PC-9 (cell line): Measurements from ENCODE around the gene SMG6. TPM values are rescaled to one million over a fixed set of nuclear protein-coding genes. Genes with fewer than 3 reads are reported as not detected.

Experiments
- BruUV-seq: library from RNA; stranded (reverse); fragments of 400-500 nt; replicated peaks from 2 replicates; lab custom pipeline; 2021; lab: Mats Ljungman, UMichigan
- CTCF ChIA-PET: fragments of 300-600 bp; sonication (Branson Sonifier 250); formaldehyde crosslinking; loops from one replicate; lab custom pipeline; 2022; ENCODE audit warnings: antibody characterized with exemption; lab: Charles Lee
- POLR2A ChIA-PET: fragments of 300-600 bp; sonication (Branson Sonifier 250); formaldehyde crosslinking; loops from one replicate; lab custom pipeline; 2022; ENCODE audit warnings: antibody characterized with exemption; ENCODE audit not compliant: unreplicated experiment; lab: Charles Lee
- DNase-seq, 2 experiments: peaks; one replicate each; pipeline versions ENCODE4 v3.0.0 to v3.0.0-alpha.2; 2015 to 2022; ENCODE audit warnings: mixed read lengths in 1 of 2
- H2AFZ ChIP-seq: fragments of 200-600 bp; sonication (generic); 2 replicates; pipeline ENCODE4 v1.8.1; 2017; ENCODE audit warnings: antibody characterized with exemption
- H3F3A ChIP-seq: fragments of 200-600 bp; sonication (generic); 2 replicates; pipeline ENCODE4 v1.8.1; 2017; ENCODE audit warnings: antibody characterized with exemption, mild to moderate bottlenecking, low read depth; ENCODE audit not compliant: insufficient read depth
- H3K27ac ChIP-seq: fragments of 200-600 bp; sonication (generic); 2 replicates; pipeline ENCODE4 v1.6.1; 2016; ENCODE audit warnings: mixed run types
- H3K27me3 ChIP-seq: fragments of 200-600 bp; sonication (generic); 2 replicates; pipeline ENCODE4 v1.6.1; 2016; ENCODE audit warnings: low read depth, mixed run types; ENCODE audit not compliant: insufficient read depth
- H3K36me3 ChIP-seq: fragments of 200-600 bp; sonication (generic); 2 replicates; pipeline ENCODE4 v1.6.1; 2016; ENCODE audit warnings: low read depth, mixed run types
- H3K4me1 ChIP-seq: fragments of 200-600 bp; sonication (generic); replicated peaks from 2 replicates; pipeline ENCODE4 v1.6.1; 2016; ENCODE audit warnings: mixed run types; ENCODE audit not compliant: insufficient read depth
- H3K4me2 ChIP-seq: fragments of 200-600 bp; sonication (generic); 2 replicates; pipeline ENCODE4 v1.6.1; 2017; ENCODE audit warnings: mixed run types
- H3K4me3 ChIP-seq: fragments of 200-600 bp; sonication (generic); 2 replicates; pipeline ENCODE4 v1.6.1; 2016; ENCODE audit warnings: mixed run types
- H3K79me2 ChIP-seq: fragments of 200-600 bp; sonication (generic); 2 replicates; pipeline ENCODE4 v1.6.1; 2017; ENCODE audit warnings: low read depth, mixed run types
- H3K9me2 ChIP-seq: fragments of 200-600 bp; sonication (generic); 2 replicates; pipeline ENCODE4 v1.8.1; 2017; ENCODE audit warnings: mild to moderate bottlenecking; ENCODE audit not compliant: insufficient read depth
- H3K9me3 ChIP-seq: fragments of 200-600 bp; sonication (generic); 2 replicates; pipeline ENCODE4 v1.8.1; 2016; ENCODE audit warnings: low read depth; ENCODE audit not compliant: insufficient read depth
- H4K20me1 ChIP-seq: fragments of 200-600 bp; sonication (generic); 2 replicates; pipeline ENCODE4 v1.8.1; 2017; ENCODE audit not compliant: insufficient read depth
- CTCF ChIP-seq: fragments of 200-600 bp; sonication (generic); conservative IDR thresholded peaks from 2 replicates; pipeline ENCODE4 v1.6.1; 2017; ENCODE audit warnings: mixed run types, antibody characterized with exemption, mild to moderate bottlenecking, moderate library complexity
- EZH2 ChIP-seq: fragments of 200-600 bp; sonication (generic); IDR thresholded peaks from 2 replicates; pipeline ENCODE4 v1.8.0; 2017; ENCODE audit warnings: antibody characterized with exemption, low read depth
- intact Hi-C: fragments of 100-400 bp; cut with micrococcal nuclease; formaldehyde crosslinking; loops from one replicate; pipeline ENCODE4 v1.10.0; 2022; ENCODE audit not compliant: unreplicated experiment
- total RNA-seq: library from RNA; stranded (reverse); gene quantifications from 2 replicates; pipeline ENCODE4 v1.2.3, GENCODE V29; 2021

SMG6 gene
- total RNA-seq, 1 experiment from 2014 or later, result 43.1 TPM

GRCh38 chr17:2068519-2069051, 235.0 kb downstream of the SMG6 start:
- no peak for DNase-seq
- peaks cover 13% of the 10 kb centered on the region; the same call in 1 of the 2 replicates for H3F3A ChIP-seq
- no peak for TF ChIP-seq CTCF
- TF ChIP-seq EZH2, result no peak
- H3K79me2 ChIP-seq, result no peaks in the 10 kb centered on the region
- no peak overlapping the region for H3K4me2 ChIP-seq
- H3K27ac ChIP-seq, result no peak overlapping the region
- H3K9me3 ChIP-seq, result no peaks in the 10 kb centered on the region
- no peaks in the 10 kb centered on the region for H3K9me2 ChIP-seq
- intact Hi-C loops, result no loop called here
- H4K20me1 ChIP-seq, result no peaks in the 10 kb centered on the region
- H3K27me3 ChIP-seq, result no peaks in the 10 kb centered on the region
- H3K4me3 ChIP-seq, result no peak overlapping the region
- ChIA-PET CTCF (interaction anchor here (0.5 kb wide), 1 partner anchor 949 kb away, joined by 4 read pairs; no protein-coding TSS in a partner anchor), POLR2A (no interaction called here)
- BruUV-seq, result no TSS peak
- no peaks in the 10 kb centered on the region for H3K4me1 ChIP-seq
- H2AFZ ChIP-seq, result no peak overlapping the region
- no peaks in the 10 kb centered on the region for H3K36me3 ChIP-seq

- POLR2A ChIA-PET, result no interaction called here
- Histone ChIP-seq H3K4me1 (no peaks in the 10 kb centered on the region), H3K9me3 (no peaks in the 10 kb centered on the region), H3K27ac (no peak overlapping the region), H3K36me3 (no peaks in the 10 kb centered on the region), H3K9me2 (no peaks in the 10 kb centered on the region), H3K4me2 (no peak overlapping the region), H3F3A (peaks cover 11% of the 10 kb centered on the region; the same call in 1 of the 2 replicates), H3K27me3 (no peaks in the 10 kb centered on the region), H3K79me2 (no peaks in the 10 kb centered on the region), H4K20me1 (no peaks in the 10 kb centered on the region), H3K4me3 (no peak overlapping the region), H2AFZ (no peak overlapping the region)
- no peak for DNase-seq
- intact Hi-C loops, result no loop called here
- CTCF ChIA-PET, result interaction anchor here (0.5 kb wide), 1 partner anchor 949 kb away, joined by 4 read pairs; no protein-coding TSS in a partner anchor
- TF ChIP-seq CTCF (no peak), EZH2 (no peak)
- BruUV-seq, result no TSS peak
Measured at GRCh38 chr17:2068031-2068518, 235.5 kb downstream of the SMG6 start.

GRCh38 chr17:2067608-2068024, 236.0 kb downstream of the SMG6 start:
- H3K4me3 ChIP-seq, result no peak overlapping the region
- intact Hi-C loops, result no loop called here
- no peaks in the 10 kb centered on the region for H3K9me3 ChIP-seq
- no peak overlapping the region for H3K4me2 ChIP-seq
- TF ChIP-seq CTCF (no peak), EZH2 (no peak)
- H3K27me3 ChIP-seq, result no peaks in the 10 kb centered on the region
- H3K79me2 ChIP-seq, result no peaks in the 10 kb centered on the region
- no peaks in the 10 kb centered on the region for H4K20me1 ChIP-seq
- no peaks in the 10 kb centered on the region for H3K4me1 ChIP-seq
- peaks cover 7% of the 10 kb centered on the region; the same call in 1 of the 2 replicates for H3F3A ChIP-seq
- H3K9me2 ChIP-seq, result no peaks in the 10 kb centered on the region
- ChIA-PET POLR2A (no interaction called here), CTCF (no interaction called here)
- no TSS peak for BruUV-seq
- DNase-seq, result no peak
- no peak overlapping the region for H3K27ac ChIP-seq
- no peaks in the 10 kb centered on the region for H3K36me3 ChIP-seq
- H2AFZ ChIP-seq, result no peak overlapping the region
